HG03432 (cell line): ENCODE results near the gene ELL.

ENCODE experiments used
- ATAC-seq: cut with Tn5 transposase; IDR thresholded peaks from one replicate; pipeline ENCODE4 v1.9.1; 2021; ENCODE audit warnings: mild to moderate bottlenecking, moderate library complexity; ENCODE audit not compliant: unreplicated experiment

The ELL gene

DNA sequence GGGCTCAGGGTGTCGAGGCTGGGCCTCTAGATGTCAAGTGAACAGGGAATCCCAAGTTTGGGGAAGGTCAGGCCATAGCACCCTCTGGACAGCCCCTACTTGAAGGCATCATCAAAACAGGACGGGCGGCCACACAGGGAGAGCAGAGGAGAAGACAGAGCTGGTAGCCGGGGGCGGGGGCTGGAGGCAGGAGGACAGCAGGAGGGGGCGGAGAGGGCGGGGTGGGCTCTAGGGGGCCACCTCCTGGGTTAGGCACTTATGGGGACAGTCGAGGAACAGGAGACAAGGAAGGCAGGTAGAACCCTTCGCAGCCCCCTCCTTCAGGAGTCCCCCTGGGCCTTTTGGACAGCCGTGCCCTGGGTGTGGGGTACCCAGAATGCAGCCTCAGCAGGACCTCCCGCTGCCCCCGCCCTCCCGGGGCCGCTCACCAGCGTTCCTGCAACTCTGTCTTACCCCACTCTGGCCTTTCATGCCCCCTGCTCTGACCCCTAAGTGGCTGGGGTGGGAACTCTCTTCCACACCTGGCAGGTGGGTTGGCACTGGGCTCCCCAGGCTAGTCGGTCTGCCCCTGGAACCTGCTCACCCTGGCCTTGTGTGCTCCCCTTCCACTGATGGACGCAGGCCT lies 96.9 kb downstream of the ELL start:
- ATAC-seq, result no peak

- no peak for ATAC-seq
Measured at GRCh38 chr19:18424122-18424889, 97.6 kb downstream of the ELL start.

- no peak for ATAC-seq
Measured at GRCh38 chr19:18423258-18424020, 98.4 kb downstream of the ELL start.

DNA sequence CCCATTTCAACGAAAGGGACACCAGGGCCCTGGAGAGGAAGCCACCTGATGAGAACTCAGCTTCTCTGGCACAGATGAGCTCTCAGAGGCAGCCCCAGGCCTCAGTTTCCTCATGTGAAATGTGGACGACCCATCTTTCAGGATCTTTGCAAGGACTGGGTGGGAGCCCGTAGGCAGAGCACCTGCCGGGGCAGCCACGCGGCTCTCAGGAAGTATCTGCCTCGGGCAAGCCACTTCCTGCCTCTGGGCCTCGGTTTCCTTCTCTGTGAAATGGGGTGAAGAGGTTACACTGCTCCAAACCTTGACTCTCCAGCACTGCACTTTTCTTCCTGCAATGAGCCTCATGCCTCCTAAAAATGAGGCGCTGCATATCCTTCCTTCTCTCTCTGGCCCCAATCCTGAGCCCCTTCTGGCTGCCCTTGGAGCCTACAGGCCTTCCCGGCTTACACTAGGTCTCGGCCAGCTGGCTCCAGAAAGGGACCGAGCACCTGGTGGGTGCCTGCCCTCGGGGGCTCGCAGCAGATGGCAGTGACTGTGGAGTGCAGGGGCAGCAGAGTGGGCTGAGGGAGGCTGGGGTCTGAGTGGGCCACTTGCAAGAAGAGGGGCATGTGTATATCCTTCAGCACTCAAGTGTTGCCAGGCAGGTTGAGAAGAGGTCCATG lies 99.2 kb downstream of the ELL start:
- no peak for ATAC-seq

DNA sequence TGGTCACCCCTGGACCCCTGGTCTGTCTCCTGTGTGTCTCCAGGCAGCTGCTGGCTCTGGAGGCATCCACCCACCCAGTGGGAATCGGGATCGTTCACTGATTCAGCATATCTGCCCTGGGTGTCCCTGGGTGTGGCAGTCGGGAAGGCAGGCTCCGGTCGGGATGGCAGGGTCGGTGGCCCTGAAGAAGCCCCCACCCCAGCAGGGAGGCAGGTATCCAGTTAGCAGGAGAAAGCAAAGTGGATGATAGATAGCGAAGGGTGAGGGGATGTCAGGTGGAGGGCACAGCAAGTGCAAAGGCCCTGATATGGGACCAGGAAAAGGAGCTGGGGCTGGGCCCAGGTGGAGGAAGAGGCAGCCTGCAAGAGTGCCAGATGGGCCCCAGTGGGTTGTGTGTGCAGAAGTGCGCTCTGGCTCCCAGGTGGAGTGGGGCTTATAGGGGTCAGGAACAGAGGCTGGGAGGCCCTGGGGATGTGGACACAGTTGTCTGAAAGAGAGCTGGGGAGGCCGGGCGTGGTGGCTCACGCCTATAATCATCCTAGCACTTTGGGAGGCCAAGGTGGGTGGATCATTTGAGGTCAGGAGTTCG lies 100.4 kb downstream of the ELL start:
- no peak for ATAC-seq

DNA sequence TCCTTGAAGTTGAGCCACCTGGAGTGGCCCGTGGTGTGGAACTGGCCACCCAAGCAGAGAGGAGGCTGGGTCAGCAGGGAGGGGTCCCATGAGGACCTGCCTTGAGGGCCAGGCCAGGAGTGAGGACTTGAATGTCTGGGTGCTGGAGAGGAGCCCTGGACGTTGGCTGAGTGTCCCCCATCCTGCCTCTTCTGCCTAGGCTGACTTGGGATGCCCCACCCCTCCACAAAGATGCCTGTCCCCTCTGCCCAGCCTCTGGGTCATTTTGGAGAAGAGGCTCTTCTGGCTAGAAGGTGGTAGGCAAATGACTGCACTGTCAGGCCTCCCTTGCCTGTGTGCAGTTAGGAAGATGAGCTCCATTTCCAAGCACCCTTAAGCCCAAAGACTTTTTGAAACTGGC lies 100.9 kb downstream of the ELL start:
- no peak for ATAC-seq

- peak; percentile 13 for ATAC-seq
Measured at GRCh38 chr19:18419699-18420460, 102.0 kb downstream of the ELL start.

DNA sequence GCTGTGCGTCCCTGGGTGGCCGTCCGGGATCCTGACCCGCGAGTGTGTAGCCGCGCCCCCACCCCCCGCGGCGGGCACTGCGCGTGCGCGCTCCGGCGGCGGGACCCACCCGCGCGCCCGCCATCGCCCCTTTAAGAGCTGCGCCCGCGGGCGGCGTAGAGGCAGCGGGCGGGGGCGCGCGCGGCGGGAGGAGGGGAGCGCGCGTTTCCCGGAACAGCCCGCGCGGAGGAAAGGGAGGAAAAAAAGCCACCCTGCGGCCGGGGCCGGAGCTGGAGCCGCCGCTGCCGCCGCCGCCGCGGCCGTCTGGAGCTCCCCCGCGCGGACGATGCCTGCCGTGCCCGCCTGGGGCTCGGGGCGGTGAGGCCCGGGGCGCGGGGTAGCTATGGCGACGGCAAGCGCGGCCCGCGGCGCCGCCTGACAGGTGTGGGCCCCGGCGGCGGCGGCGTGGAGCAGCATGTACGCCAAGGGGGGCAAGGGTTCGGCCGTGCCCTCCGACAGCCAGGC lies 102.6 kb downstream of the ELL start, which contains the start of gene SSBP4:
Gene SSBP4, plus strand, starts transcription at position 204 of the 504 bp plus-strand sequence. Its CDS starts 251 bp downstream, at position 455.
- peak; percentile 40 for ATAC-seq

GRCh38 chr19:18418483-18419194 lies 103.2 kb downstream of the ELL start:
- ATAC-seq, result peak; percentile 1

- ATAC-seq, result no peak
Measured at GRCh38 chr19:18418029-18418482, 103.8 kb downstream of the ELL start.

DNA sequence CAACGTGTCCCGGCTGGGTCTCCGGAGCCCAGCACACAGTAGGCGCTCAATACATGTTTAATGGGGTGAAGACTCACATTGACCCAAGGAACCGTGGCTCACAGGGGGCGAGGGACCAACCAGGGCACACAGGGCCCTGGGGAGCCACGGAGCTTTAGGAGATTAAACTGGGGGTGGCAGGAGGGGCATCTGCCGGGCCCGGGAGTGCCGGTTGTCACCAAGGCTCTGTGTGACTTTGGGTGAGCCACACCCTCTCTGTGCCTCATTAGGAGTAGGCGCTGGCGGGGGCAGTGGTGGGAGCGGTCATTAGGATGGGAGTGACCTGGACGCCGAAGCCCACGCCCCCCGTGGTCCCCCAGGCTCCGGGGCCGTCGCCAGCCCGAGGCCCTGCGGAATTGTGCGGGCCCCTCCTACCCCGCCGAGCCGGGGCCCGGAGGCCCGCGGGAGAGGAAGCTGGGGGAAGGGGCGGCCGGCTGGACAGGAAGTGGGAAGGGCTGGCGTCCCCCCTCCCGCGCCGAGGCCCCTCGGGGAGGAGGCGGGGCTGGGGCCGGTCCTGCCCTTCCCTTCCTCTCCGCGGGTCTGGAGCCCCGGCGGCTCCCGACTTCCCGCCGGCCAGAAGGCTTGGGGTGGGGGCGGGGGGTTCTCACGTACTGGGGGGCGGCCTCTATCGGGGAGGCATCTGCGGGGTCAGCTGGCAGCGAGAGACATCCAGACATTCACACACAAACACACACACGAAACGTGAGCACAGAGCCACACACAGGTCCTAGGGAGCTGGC lies 104.4 kb downstream of the ELL start:
- ATAC-seq, result no peak

DNA sequence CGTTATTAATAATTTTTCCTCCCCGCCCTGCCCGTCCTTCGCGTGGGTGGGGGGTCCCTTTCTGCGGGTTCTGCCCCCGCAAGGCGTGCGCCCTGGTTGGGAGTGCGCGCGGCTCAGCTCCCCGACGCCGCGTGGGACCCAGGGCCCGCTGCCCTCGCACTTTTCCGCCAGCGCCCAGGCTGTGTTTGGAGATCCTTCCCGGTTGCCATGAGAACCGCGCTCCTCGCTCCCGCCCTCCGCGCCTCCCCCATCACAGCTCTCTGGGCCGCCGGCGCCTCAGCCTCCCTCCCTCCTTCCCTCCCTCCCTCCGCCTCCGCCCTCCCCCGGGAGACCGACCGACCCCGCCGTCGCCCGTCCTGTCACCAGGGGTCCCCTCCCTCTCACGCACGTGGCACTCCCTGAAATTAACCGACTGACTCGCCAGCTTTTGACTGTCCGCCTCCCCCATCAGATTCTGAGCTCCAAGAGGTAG lies 105.1 kb downstream of the ELL start:
- no peak for ATAC-seq

GRCh38 chr19:18415178-18415867 lies 106.5 kb downstream of the ELL start:
- no peak for ATAC-seq

- no peak for ATAC-seq
Measured at GRCh38 chr19:18414504-18415177, 107.2 kb downstream of the ELL start.

GRCh38 chr19:18412610-18413239 lies 109.1 kb downstream of the ELL start:
- no peak for ATAC-seq

DNA sequence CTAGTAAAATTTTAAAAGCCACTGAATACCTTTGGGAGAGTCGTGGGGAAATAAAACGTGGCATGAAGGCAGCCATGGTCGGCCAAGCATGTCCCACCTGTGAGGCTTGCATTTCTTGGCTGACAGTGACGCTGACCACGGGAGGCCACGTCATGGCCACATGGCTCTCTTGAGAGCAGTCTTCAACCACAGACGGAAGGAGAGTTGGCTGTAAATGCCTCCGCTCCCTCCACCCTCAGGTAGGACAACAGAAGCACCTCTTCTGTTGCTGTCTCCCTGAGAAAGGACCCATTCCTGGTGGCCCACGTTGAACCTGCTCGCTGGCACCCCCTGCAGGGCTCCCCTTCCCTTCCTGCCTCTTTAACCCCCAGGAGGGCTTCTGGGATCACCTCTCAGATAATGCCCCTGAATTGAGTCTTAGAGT lies 113.8 kb downstream of the ELL start:
- ATAC-seq, result peak; percentile 67

DNA sequence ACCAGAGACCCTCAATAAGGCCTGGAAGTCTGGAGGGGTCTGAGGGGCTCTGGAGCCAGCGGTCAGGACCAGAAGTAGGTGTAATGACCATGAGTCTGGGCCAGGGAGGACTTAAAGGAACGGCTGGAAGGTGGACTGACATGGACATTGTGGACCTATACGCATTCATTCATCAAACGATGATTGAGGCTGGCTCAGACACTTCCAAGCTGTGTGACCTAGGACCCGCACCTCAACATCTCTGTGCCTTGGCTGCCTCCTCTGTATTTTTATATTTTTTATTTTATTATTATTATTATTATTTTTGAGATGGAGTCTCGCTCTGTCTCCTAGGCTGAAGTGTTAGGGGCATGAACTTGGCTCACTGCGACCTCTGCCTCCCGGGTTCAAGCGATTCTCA lies 115.1 kb downstream of the ELL start:
- ATAC-seq, result no peak
